Measurements from ENCODE around the gene OGN.

- TF ChIP-seq POLR2A (IDR thresholded peaks at IDR 0.05) (no peak), CTCF (IDR thresholded peaks at IDR 0.05) (no peak)
Measured at GRCh38 chr9:92385953-92386352, 18.4 kb downstream of the OGN start.
